Peyer's patch (tissue), 4 donors: ENCODE measurements around the gene WDR86.

ENCODE experiments used
- CTCF ChIP-seq, 6 experiments: fragments of 450-650 bp in 4 of 6; fragments of 200-600 bp in 2 of 6; sonication (generic) in 1 of 6; IDR thresholded peaks; one replicate each; pipeline ENCODE4 v1.5.1; 2017 to 2019; ENCODE audit warnings: antibody characterized with exemption in 6 of 6, mild to moderate bottlenecking in 3 of 6, moderate library complexity in 1 of 6
- POLR2A ChIP-seq, 2 donors: fragments of 450-650 bp; IDR thresholded peaks; one replicate each; pipeline ENCODE4 v1.5.1; 2017; ENCODE audit warnings: antibody characterized with exemption in 2 of 2, mild to moderate bottlenecking in 2 of 2, moderate library complexity in 2 of 2

- no peak for TF ChIP-seq CTCF (IDR thresholded peaks at IDR 0.05)
- TF ChIP-seq POLR2A (IDR thresholded peaks at IDR 0.05): no peak
Observed at GRCh38 chr7:151338809-151339208, 71.0 kb downstream of the WDR86 start.
